ENCODE results near the gene SH3BP2.

DNA sequence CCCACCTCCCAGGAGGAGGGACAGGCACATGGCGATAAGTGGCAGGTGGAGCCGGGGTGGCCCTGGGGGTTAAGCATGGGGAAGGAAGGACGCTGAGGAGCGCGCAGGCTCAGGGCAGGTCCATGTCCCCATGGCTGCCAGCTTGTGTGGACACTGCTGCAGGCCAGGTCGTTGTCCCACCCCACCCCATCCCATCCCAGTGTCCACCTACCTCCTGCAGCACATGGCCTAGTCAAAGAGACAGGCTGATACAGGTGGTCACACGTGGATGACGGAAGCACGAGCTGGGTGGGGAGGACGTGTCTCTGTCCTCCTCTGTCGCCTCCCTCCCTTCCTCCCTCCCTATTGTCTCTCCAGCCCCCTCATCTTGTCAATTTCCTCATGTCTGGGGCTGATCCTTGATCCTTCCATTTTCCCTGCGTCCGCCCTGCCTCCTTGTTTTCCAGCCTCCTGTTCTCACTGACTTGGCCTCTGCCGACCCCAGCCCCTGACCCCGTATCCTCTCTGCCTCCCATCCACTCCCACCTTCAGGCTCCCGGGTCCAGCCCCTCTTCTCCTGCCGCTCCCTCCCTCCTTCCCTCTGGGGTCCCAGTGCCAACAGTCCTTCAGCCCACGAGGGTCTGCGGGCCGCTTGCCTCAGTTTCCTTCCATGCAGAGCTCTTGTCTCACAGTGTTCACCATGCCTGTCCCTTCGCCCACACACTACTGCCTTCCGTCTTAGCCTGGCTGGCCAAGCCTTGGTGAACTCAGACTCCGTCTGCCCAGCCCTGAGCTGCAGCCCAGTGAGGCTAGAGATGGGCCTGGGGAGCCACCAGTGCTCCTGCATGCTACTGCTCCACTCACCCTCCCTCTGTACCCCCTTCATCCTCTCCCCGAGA is 35.2 kb downstream of the SH3BP2 start:
- no peak for TF ChIP-seq EZH2phosphoT487 (IDR thresholded peaks at IDR 0.05; ENCODE audit: borderline replicate concordance, low read depth, low read length)
- TF ChIP-seq, protein P1, sequence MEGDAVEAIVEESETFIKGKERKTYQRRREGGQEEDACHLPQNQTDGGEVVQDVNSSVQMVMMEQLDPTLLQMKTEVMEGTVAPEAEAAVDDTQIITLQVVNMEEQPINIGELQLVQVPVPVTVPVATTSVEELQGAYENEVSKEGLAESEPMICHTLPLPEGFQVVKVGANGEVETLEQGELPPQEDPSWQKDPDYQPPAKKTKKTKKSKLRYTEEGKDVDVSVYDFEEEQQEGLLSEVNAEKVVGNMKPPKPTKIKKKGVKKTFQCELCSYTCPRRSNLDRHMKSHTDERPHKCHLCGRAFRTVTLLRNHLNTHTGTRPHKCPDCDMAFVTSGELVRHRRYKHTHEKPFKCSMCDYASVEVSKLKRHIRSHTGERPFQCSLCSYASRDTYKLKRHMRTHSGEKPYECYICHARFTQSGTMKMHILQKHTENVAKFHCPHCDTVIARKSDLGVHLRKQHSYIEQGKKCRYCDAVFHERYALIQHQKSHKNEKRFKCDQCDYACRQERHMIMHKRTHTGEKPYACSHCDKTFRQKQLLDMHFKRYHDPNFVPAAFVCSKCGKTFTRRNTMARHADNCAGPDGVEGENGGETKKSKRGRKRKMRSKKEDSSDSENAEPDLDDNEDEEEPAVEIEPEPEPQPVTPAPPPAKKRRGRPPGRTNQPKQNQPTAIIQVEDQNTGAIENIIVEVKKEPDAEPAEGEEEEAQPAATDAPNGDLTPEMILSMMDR (conservative IDR thresholded peaks at IDR 0.05; ENCODE audit: low read length) = no peak

Measured in OCI-LY7 (cell line).